Bronchial epithelial cell (primary cell): ENCODE measurements around the gene TMEM107. TPM values are rescaled to one million over a fixed set of nuclear protein-coding genes. Genes with fewer than 3 reads are reported as not detected.

Source experiments
- DNase-seq: peaks from one replicate; pipeline ENCODE4 v3.0.0-alpha.2; 2010; ENCODE audit warnings: low read depth
- FAIRE-seq: peaks from 2 replicates; lab custom pipeline; 2011; peaks lifted over from hg19 to GRCh38; lab: Jason Lieb, UNC
- H3K27me3 ChIP-seq: 2 replicates; pipeline ENCODE4 v1.5.1; 2011; ENCODE audit warnings: low read length; ENCODE audit not compliant: control insufficient read depth, insufficient read depth
- H3K36me3 ChIP-seq: 2 replicates; pipeline ENCODE4 v1.5.1; 2011; ENCODE audit warnings: low read length; ENCODE audit not compliant: control insufficient read depth, insufficient read depth
- H3K4me3 ChIP-seq: 2 replicates; pipeline ENCODE4 v1.5.1; 2011; ENCODE audit warnings: mild to moderate bottlenecking, low read depth, low read length, control low read depth
- total RNA-seq: library from RNA; depleted of rRNA; stranded (reverse); fragments of >200 nt; gene quantifications from 2 replicates; pipeline ENCODE4 v1.2.1, GENCODE V29; 2014
- TF ChIP-seq, protein P1 (sequence below): IDR thresholded peaks from 2 replicates; pipeline ENCODE4 v1.5.1; 2011; ENCODE audit warnings: mild to moderate bottlenecking, moderate library complexity, low read length, control low read depth, inconsistent platforms; ENCODE audit not compliant: insufficient read depth, severe bottlenecking

TMEM107 gene
- total RNA-seq, 1 donor from 2014 or later, result 24.2 TPM

GRCh38 chr17:8189711-8190477 lies 13.7 kb upstream of the TMEM107 start, which contains the start of gene BORCS6:
BORCS6 (minus strand) TSS chr17:8190180; CDS start chr17:8190140, 40 bp downstream.
- peak; percentile 43 for FAIRE-seq
- no peaks in the 10 kb centered on the region for H3K27me3 ChIP-seq
- peak within 1 kb of the TSS; percentile 71 for H3K4me3 ChIP-seq
- TF ChIP-seq, protein P1, sequence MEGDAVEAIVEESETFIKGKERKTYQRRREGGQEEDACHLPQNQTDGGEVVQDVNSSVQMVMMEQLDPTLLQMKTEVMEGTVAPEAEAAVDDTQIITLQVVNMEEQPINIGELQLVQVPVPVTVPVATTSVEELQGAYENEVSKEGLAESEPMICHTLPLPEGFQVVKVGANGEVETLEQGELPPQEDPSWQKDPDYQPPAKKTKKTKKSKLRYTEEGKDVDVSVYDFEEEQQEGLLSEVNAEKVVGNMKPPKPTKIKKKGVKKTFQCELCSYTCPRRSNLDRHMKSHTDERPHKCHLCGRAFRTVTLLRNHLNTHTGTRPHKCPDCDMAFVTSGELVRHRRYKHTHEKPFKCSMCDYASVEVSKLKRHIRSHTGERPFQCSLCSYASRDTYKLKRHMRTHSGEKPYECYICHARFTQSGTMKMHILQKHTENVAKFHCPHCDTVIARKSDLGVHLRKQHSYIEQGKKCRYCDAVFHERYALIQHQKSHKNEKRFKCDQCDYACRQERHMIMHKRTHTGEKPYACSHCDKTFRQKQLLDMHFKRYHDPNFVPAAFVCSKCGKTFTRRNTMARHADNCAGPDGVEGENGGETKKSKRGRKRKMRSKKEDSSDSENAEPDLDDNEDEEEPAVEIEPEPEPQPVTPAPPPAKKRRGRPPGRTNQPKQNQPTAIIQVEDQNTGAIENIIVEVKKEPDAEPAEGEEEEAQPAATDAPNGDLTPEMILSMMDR, result peak; percentile 8
- DNase-seq, result peak; percentile 95
- no peaks in the 10 kb centered on the region for H3K36me3 ChIP-seq

GRCh38 chr17:8189041-8189710 lies 13.0 kb upstream of the TMEM107 start:
- no peak for FAIRE-seq

GRCh38 chr17:8188263-8188839 lies 12.2 kb upstream of the TMEM107 start:
- Histone ChIP-seq H3K4me3 (peak overlapping the region; percentile 71), H3K27me3 (no peaks in the 10 kb centered on the region), H3K36me3 (no peaks in the 10 kb centered on the region)
- no peak for FAIRE-seq
- TF ChIP-seq, protein P1, result no peak
- no peak for DNase-seq

More at GRCh38 chr17:8189041-8189710, 13.0 kb upstream of the TMEM107 start:
- Histone ChIP-seq H3K4me3 (peak overlapping the region; percentile 71), H3K36me3 (no peaks in the 10 kb centered on the region), H3K27me3 (no peaks in the 10 kb centered on the region)
- DNase-seq, result no peak
- TF ChIP-seq, protein P1, result no peak

DNA sequence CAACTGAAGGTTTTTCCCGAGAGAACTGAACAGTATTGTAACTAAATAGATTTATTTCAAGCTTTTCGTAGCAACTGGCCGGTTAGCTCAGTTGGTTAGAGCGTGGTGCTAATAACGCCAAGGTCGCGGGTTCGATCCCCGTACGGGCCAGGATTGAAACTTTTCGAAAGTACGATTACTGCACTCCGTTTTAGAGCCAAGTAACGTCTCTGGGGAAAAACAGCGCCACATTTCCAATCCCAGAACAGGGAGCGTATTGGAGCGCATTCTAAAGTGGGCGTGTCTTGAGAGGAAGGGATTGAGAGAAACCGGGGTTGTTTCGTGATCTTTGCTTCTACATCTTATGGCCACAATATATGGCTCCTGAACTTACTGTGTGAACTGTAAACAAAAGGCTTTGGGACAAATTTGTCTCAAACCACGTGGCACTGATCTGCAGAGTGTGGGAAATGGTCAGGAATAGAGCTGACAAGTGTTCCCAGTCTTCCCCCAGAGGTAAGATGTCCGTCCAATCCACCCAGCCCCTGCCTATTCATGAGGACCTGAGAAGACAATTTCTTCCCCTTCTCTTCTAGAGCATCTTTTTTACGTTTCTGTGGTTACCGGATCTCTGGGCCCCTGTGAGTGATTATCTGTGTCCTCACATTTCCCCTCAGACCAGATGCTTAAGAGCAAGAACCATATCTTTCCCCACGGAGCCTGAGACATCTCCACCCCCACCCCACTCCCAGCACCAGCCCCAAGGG lies 11.5 kb upstream of the TMEM107 start:
- H3K4me3 ChIP-seq, result peak overlapping the region; percentile 33
- TF ChIP-seq, protein P1, result peak; percentile 9

GRCh38 chr17:8186787-8187516 lies 10.8 kb upstream of the TMEM107 start:
- FAIRE-seq (peak; percentile 13), DNase-seq (peak; percentile 92)
- peak overlapping the region; percentile 70 for H3K4me3 ChIP-seq
- TF ChIP-seq, protein P1, result peak; percentile 44
- no peaks in the 10 kb centered on the region for H3K36me3 ChIP-seq
- H3K27me3 ChIP-seq, result no peaks in the 10 kb centered on the region

More for the DNA sequence above, 11.5 kb upstream of the TMEM107 start:
- Histone ChIP-seq H3K36me3 (no peaks in the 10 kb centered on the region), H3K27me3 (no peaks in the 10 kb centered on the region)
- FAIRE-seq (peak; percentile 60), DNase-seq (peak; percentile 98)
